Measurements from ENCODE around the gene ATP13A1.

DNA sequence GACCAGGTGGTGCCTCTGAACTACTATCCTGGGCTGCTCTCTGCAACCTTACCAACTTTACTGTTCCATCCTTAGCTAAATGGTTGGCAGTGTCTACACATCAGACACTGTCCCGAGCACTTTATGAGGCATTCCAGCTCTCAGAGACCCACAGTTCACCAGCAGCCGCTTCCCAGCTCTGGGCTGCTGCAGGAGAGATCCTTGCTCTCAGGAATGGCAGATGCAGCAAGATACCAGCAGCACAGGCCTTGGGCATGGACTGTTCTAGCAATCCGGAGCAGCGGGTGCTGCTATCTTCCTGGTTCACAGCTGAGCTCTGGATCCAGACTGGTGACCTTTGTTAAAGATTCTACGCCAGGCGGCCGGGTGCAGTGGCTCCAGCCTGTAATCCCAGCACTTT is 32.1 kb downstream of the ATP13A1 start:
- TF ChIP-seq CTCF (conservative IDR thresholded peaks at IDR 0.05; ENCODE audit: low read depth, low read length) = no peak
- no peak for TF ChIP-seq EZH2 (IDR thresholded peaks at IDR 0.05; ENCODE audit: low read length, unreplicated experiment)
- no peak for TF ChIP-seq EZH2phosphoT487 (IDR thresholded peaks at IDR 0.05; ENCODE audit: borderline replicate concordance, low read length)

Data from PC-3 (cell line).